Tibial artery (tissue), 4 donors: ENCODE data around the gene SVOPL.

ENCODE experiments used
- DNase-seq, 2 donors: peaks; one replicate each; pipeline ENCODE4 v3.0.0-alpha.2; 2019
- H3K27ac ChIP-seq, 2 donors: fragments of 200-600 bp; sonication (generic) in 1 of 2; 1 replicate in 1 of 2; 2 replicates in 1 of 2; pipeline ENCODE4 v1.5.1; 2018 to 2019; ENCODE audit warnings: mild to moderate bottlenecking in 1 of 2
- H3K27me3 ChIP-seq, 2 donors: fragments of 200-600 bp; sonication (generic) in 1 of 2; one replicate each; pipeline versions ENCODE4 v1.5.1 to v1.6.0; 2016 to 2019
- H3K36me3 ChIP-seq, 3 donors: fragments of 200-600 bp; sonication (generic) in 2 of 3; one replicate each; pipeline ENCODE4 v1.5.1; 2016 to 2019; ENCODE audit warnings: mild to moderate bottlenecking in 2 of 3
- H3K4me1 ChIP-seq, 4 donors: fragments of 200-600 bp; sonication (generic) in 2 of 4; 1 replicate in 3 of 4; 2 replicates in 1 of 4; pipeline ENCODE4 v1.5.1; 2016 to 2019
- H3K4me3 ChIP-seq, 2 donors: fragments of 200-600 bp; sonication (generic) in 1 of 2; 1 replicate in 1 of 2; 2 replicates in 1 of 2; pipeline ENCODE4 v1.5.1; 2018 to 2019; ENCODE audit warnings: mild to moderate bottlenecking in 2 of 2
- H3K9me3 ChIP-seq, 3 donors: fragments of 200-600 bp; sonication (generic) in 1 of 3; one replicate each; pipeline ENCODE4 v1.5.1; 2016 to 2019
- CTCF ChIP-seq, 2 experiments: fragments of 200-600 bp in 1 of 2; fragments of 450-650 bp in 1 of 2; IDR thresholded peaks; one replicate each; pipeline ENCODE4 v1.5.1; 2017 to 2019; ENCODE audit warnings: antibody characterized with exemption in 2 of 2, mild to moderate bottlenecking in 1 of 2, moderate library complexity in 1 of 2
- intact Hi-C: fragments of 100-400 bp; cut with DNase I; formaldehyde crosslinking; loops from one replicate; pipeline ENCODE4 v1.15.0; 2023; ENCODE audit warnings: low total_unique reads

SVOPL gene

GRCh38 chr7:138632384-138632783 lies 68.8 kb downstream of the SVOPL start:
- H3K27me3 ChIP-seq: no peaks in the 10 kb centered on the region
- no peak for TF ChIP-seq CTCF (IDR thresholded peaks at IDR 0.05)
- H3K36me3 ChIP-seq: no peaks in the 10 kb centered on the region
- no peak overlapping the region for H3K4me3 ChIP-seq
- intact Hi-C loops: no loop called here
- H3K4me1 ChIP-seq: no peaks in the 10 kb centered on the region
- no peak overlapping the region for H3K27ac ChIP-seq
- H3K9me3 ChIP-seq: no peaks in the 10 kb centered on the region
- no peak for DNase-seq

GRCh38 chr7:138630059-138630610 lies 71.0 kb downstream of the SVOPL start:
- DNase-seq: no peak
- H3K27me3 ChIP-seq: no peaks in the 10 kb centered on the region
- H3K4me1 ChIP-seq: no peaks in the 10 kb centered on the region
- TF ChIP-seq CTCF (IDR thresholded peaks at IDR 0.05): no peak
- no peaks in the 10 kb centered on the region for H3K9me3 ChIP-seq
- H3K27ac ChIP-seq: no peak overlapping the region
- no peak overlapping the region for H3K4me3 ChIP-seq
- H3K36me3 ChIP-seq: no peaks in the 10 kb centered on the region
- intact Hi-C loops: no loop called here

GRCh38 chr7:138627361-138627760 lies 73.8 kb downstream of the SVOPL start:
- Histone ChIP-seq H3K27ac (no peak overlapping the region), H3K36me3 (no peaks in the 10 kb centered on the region), H3K27me3 (no peaks in the 10 kb centered on the region), H3K9me3 (no peaks in the 10 kb centered on the region), H3K4me3 (no peak overlapping the region), H3K4me1 (no peaks in the 10 kb centered on the region)
- intact Hi-C loops: no loop called here
- TF ChIP-seq CTCF (IDR thresholded peaks at IDR 0.05): no peak
- no peak for DNase-seq

GRCh38 chr7:138626846-138627245 lies 74.3 kb downstream of the SVOPL start:
- no peak for TF ChIP-seq CTCF (IDR thresholded peaks at IDR 0.05)
- no peaks in the 10 kb centered on the region for H3K27me3 ChIP-seq
- H3K4me1 ChIP-seq: no peaks in the 10 kb centered on the region
- H3K4me3 ChIP-seq: no peak overlapping the region
- no peak overlapping the region for H3K27ac ChIP-seq
- intact Hi-C loops: no loop called here
- H3K9me3 ChIP-seq: no peaks in the 10 kb centered on the region
- H3K36me3 ChIP-seq: no peaks in the 10 kb centered on the region
- no peak for DNase-seq

- no peaks in the 10 kb centered on the region for H3K36me3 ChIP-seq
- no peaks in the 10 kb centered on the region for H3K9me3 ChIP-seq
- no peak for TF ChIP-seq CTCF (IDR thresholded peaks at IDR 0.05)
- H3K4me1 ChIP-seq: no peaks in the 10 kb centered on the region
- no peak for DNase-seq
- intact Hi-C loops: no loop called here
- no peak overlapping the region for H3K27ac ChIP-seq
- H3K4me3 ChIP-seq: no peak overlapping the region
- H3K27me3 ChIP-seq: no peaks in the 10 kb centered on the region
Measured at GRCh38 chr7:138625849-138626230, 75.3 kb downstream of the SVOPL start.
